ENCODE data around the gene SLC31A2. TPM values are rescaled to one million over a fixed set of nuclear protein-coding genes. Genes with fewer than 3 reads are reported as not detected.
"Not testable (repeated sequence)": the region's sequence is repeated elsewhere in the genome, so short reads cannot be mapped to it uniquely, and the experiment has no call there.

SLC31A2 gene
- 0.26 and 0.83 TPM in 2 replicates for total RNA-seq (2014; rRNA removed; shearing (Covaris generic); ENCODE audit: low replicate concordance)

GRCh38 chr9:113150670-113151611, at the start of gene SLC31A2:
SLC31A2 (plus strand) TSS chr9:113151007; CDS start chr9:113151075, 68 bp downstream.
- peak; percentile 90 for DNase-seq
- peak within 1 kb of the TSS; percentile 71 for H3K9ac ChIP-seq (ENCODE audit: low read length)
- H3K27me3 ChIP-seq (ENCODE audit: low read length) = no peaks in the 10 kb centered on the region
- H3K9me2 ChIP-seq (replicated peaks; ENCODE audit: insufficient read depth, low read length) = no peaks in the 10 kb centered on the region
- H3K9me3 ChIP-seq (ENCODE audit: low read length) = no peaks in the 10 kb centered on the region
- peak within 1 kb of the TSS; percentile 80 for H3K4me3 ChIP-seq (ENCODE audit: low read length)
- no peaks in the 10 kb centered on the region for H3K36me3 ChIP-seq (ENCODE audit: insufficient read depth, low read length)
- H3K4me2 ChIP-seq (ENCODE audit: low read depth, low read length, poor library complexity, severe bottlenecking) = peak within 1 kb of the TSS; percentile 93
- H2AFZ ChIP-seq (ENCODE audit: low read length) = peak within 1 kb of the TSS; percentile 92
- peaks cover 19% of the 10 kb centered on the region for H3K4me1 ChIP-seq (ENCODE audit: low read length)
- no peaks in the 10 kb centered on the region for H4K20me1 ChIP-seq (ENCODE audit: insufficient read depth, low read depth, low read length)
- no peak within 1 kb of the TSS for H3K27ac ChIP-seq (ENCODE audit: low read length)
- no peaks in the 10 kb centered on the region for H3K79me2 ChIP-seq (ENCODE audit: low read length)

- not testable (repeated sequence) for H3K9me2 ChIP-seq (replicated peaks; ENCODE audit: insufficient read depth, low read length); H3K9me3 ChIP-seq (ENCODE audit: low read length); H3K27ac ChIP-seq (ENCODE audit: low read length); H2AFZ ChIP-seq (ENCODE audit: low read length); H3K9ac ChIP-seq (ENCODE audit: low read length); H3K27me3 ChIP-seq (ENCODE audit: low read length); DNase-seq; H3K79me2 ChIP-seq (ENCODE audit: low read length); H3K36me3 ChIP-seq (ENCODE audit: insufficient read depth, low read length); H3K4me3 ChIP-seq (ENCODE audit: low read length); H3K4me2 ChIP-seq (ENCODE audit: low read depth, low read length, poor library complexity, severe bottlenecking); H3K4me1 ChIP-seq (ENCODE audit: low read length); H4K20me1 ChIP-seq (ENCODE audit: insufficient read depth, low read depth, low read length)
Observed at GRCh38 chr9:113105345-113105744, 45.5 kb upstream of the SLC31A2 start.

- H3K9ac ChIP-seq (ENCODE audit: low read length); H3K4me2 ChIP-seq (ENCODE audit: low read depth, low read length, poor library complexity, severe bottlenecking); H3K79me2 ChIP-seq (ENCODE audit: low read length); H3K4me1 ChIP-seq (ENCODE audit: low read length); DNase-seq; H3K36me3 ChIP-seq (ENCODE audit: insufficient read depth, low read length); H2AFZ ChIP-seq (ENCODE audit: low read length); H3K27me3 ChIP-seq (ENCODE audit: low read length); H3K9me3 ChIP-seq (ENCODE audit: low read length); H3K27ac ChIP-seq (ENCODE audit: low read length); H3K4me3 ChIP-seq (ENCODE audit: low read length); H3K9me2 ChIP-seq (replicated peaks; ENCODE audit: insufficient read depth, low read length); H4K20me1 ChIP-seq (ENCODE audit: insufficient read depth, low read depth, low read length): not testable (repeated sequence)
Observed at GRCh38 chr9:113111065-113111951, 39.5 kb upstream of the SLC31A2 start.

- not testable (repeated sequence) for DNase-seq; H4K20me1 ChIP-seq (ENCODE audit: insufficient read depth, low read depth, low read length); H2AFZ ChIP-seq (ENCODE audit: low read length); H3K9ac ChIP-seq (ENCODE audit: low read length); H3K27ac ChIP-seq (ENCODE audit: low read length); H3K9me3 ChIP-seq (ENCODE audit: low read length); H3K79me2 ChIP-seq (ENCODE audit: low read length); H3K27me3 ChIP-seq (ENCODE audit: low read length); H3K4me2 ChIP-seq (ENCODE audit: low read depth, low read length, poor library complexity, severe bottlenecking); H3K9me2 ChIP-seq (replicated peaks; ENCODE audit: insufficient read depth, low read length); H3K36me3 ChIP-seq (ENCODE audit: insufficient read depth, low read length); H3K4me1 ChIP-seq (ENCODE audit: low read length); H3K4me3 ChIP-seq (ENCODE audit: low read length)
Observed at GRCh38 chr9:113112706-113113510, 37.9 kb upstream of the SLC31A2 start.

- not testable (repeated sequence) for H3K4me1 ChIP-seq (ENCODE audit: low read length); H3K79me2 ChIP-seq (ENCODE audit: low read length); H3K36me3 ChIP-seq (ENCODE audit: insufficient read depth, low read length); H2AFZ ChIP-seq (ENCODE audit: low read length); DNase-seq; H4K20me1 ChIP-seq (ENCODE audit: insufficient read depth, low read depth, low read length); H3K27me3 ChIP-seq (ENCODE audit: low read length); H3K9ac ChIP-seq (ENCODE audit: low read length); H3K4me3 ChIP-seq (ENCODE audit: low read length); H3K9me3 ChIP-seq (ENCODE audit: low read length); H3K4me2 ChIP-seq (ENCODE audit: low read depth, low read length, poor library complexity, severe bottlenecking); H3K9me2 ChIP-seq (replicated peaks; ENCODE audit: insufficient read depth, low read length); H3K27ac ChIP-seq (ENCODE audit: low read length)
Observed at GRCh38 chr9:113118829-113119228, 32.0 kb upstream of the SLC31A2 start.

- H4K20me1 ChIP-seq (ENCODE audit: insufficient read depth, low read depth, low read length) = no peaks in the 10 kb centered on the region
- no peaks in the 10 kb centered on the region for H3K9me3 ChIP-seq (ENCODE audit: low read length)
- no peaks in the 10 kb centered on the region for H3K9me2 ChIP-seq (replicated peaks; ENCODE audit: insufficient read depth, low read length)
- H3K4me1 ChIP-seq (ENCODE audit: low read length) = peaks cover 8% of the 10 kb centered on the region
- H3K4me2 ChIP-seq (ENCODE audit: low read depth, low read length, poor library complexity, severe bottlenecking) = no peak overlapping the region
- no peaks in the 10 kb centered on the region for H3K36me3 ChIP-seq (ENCODE audit: insufficient read depth, low read length)
- H3K79me2 ChIP-seq (ENCODE audit: low read length) = no peaks in the 10 kb centered on the region
- H3K27ac ChIP-seq (ENCODE audit: low read length) = no peak overlapping the region
- no peak for DNase-seq
- no peak overlapping the region for H3K4me3 ChIP-seq (ENCODE audit: low read length)
- no peak overlapping the region for H2AFZ ChIP-seq (ENCODE audit: low read length)
- H3K9ac ChIP-seq (ENCODE audit: low read length) = no peak overlapping the region
- H3K27me3 ChIP-seq (ENCODE audit: low read length) = no peaks in the 10 kb centered on the region
Observed at GRCh38 chr9:113125386-113126035, 25.3 kb upstream of the SLC31A2 start.

- no peak overlapping the region for H3K4me3 ChIP-seq (ENCODE audit: low read length)
- no peak overlapping the region for H2AFZ ChIP-seq (ENCODE audit: low read length)
- no peaks in the 10 kb centered on the region for H3K79me2 ChIP-seq (ENCODE audit: low read length)
- no peak for DNase-seq
- H3K4me1 ChIP-seq (ENCODE audit: low read length) = peaks cover 8% of the 10 kb centered on the region
- H4K20me1 ChIP-seq (ENCODE audit: insufficient read depth, low read depth, low read length) = no peaks in the 10 kb centered on the region
- H3K9me2 ChIP-seq (replicated peaks; ENCODE audit: insufficient read depth, low read length) = no peaks in the 10 kb centered on the region
- no peaks in the 10 kb centered on the region for H3K27me3 ChIP-seq (ENCODE audit: low read length)
- H3K9ac ChIP-seq (ENCODE audit: low read length) = no peak overlapping the region
- no peaks in the 10 kb centered on the region for H3K9me3 ChIP-seq (ENCODE audit: low read length)
- no peak overlapping the region for H3K4me2 ChIP-seq (ENCODE audit: low read depth, low read length, poor library complexity, severe bottlenecking)
- H3K36me3 ChIP-seq (ENCODE audit: insufficient read depth, low read length) = no peaks in the 10 kb centered on the region
- H3K27ac ChIP-seq (ENCODE audit: low read length) = no peak overlapping the region
Observed at GRCh38 chr9:113129466-113129865, 21.3 kb upstream of the SLC31A2 start.

All from Karpas-422 (cell line).